Activated T-helper 2 cell treated with anti-CD3 and anti-CD28 coated beads, Interferon-gamma antibody, Interleukin-2, Interleukin-4, amounts not matched to agents 10 μg/mL and 5 μg/mL and 100 μg/mL, durations not matched to agents 14 hours and 24 hours and 36 hours (primary cell): Measurements from ENCODE around the gene SLC35G4. TPM values are rescaled to one million over a fixed set of nuclear protein-coding genes. Genes with fewer than 3 reads are reported as not detected.
"Not testable (repeated sequence)": the region's sequence is repeated elsewhere in the genome, so short reads cannot be mapped to it uniquely, and the experiment has no call there.

Source experiments
- DNase-seq: peaks from one replicate; pipeline ENCODE4 v3.0.0; 2021; ENCODE audit warnings: low spot score
- H3K27ac Mint-ChIP-seq: one replicate; pipeline ENCODE4 v1.8.0; 2021; ENCODE audit warnings: mixed read lengths
- H3K27me3 Mint-ChIP-seq: one replicate; pipeline ENCODE4 v1.8.0; 2021; ENCODE audit warnings: low read depth, mixed read lengths
- H3K36me3 Mint-ChIP-seq: one replicate; pipeline ENCODE4 v1.8.0; 2021; ENCODE audit warnings: low read depth, mixed read lengths
- H3K4me1 Mint-ChIP-seq: one replicate; pipeline ENCODE4 v1.8.0; 2021; ENCODE audit warnings: low read depth, mixed read lengths
- H3K4me3 Mint-ChIP-seq: one replicate; pipeline ENCODE4 v1.8.0; 2021; ENCODE audit warnings: low read depth, mild to moderate bottlenecking, moderate library complexity, mixed read lengths
- H3K9me3 Mint-ChIP-seq: one replicate; pipeline ENCODE4 v1.8.0; 2021; ENCODE audit warnings: mixed read lengths
- intact Hi-C: fragments of 100-400 bp; cut with micrococcal nuclease; formaldehyde crosslinking; loops from one replicate; pipeline ENCODE4 v1.15.1; 2023
- total RNA-seq: library from RNA; stranded (reverse); gene quantifications from 2 replicates; pipeline ENCODE4 v1.2.3, GENCODE V29; 2022

SLC35G4 gene
- not detected in 2 replicates for total RNA-seq

DNA sequence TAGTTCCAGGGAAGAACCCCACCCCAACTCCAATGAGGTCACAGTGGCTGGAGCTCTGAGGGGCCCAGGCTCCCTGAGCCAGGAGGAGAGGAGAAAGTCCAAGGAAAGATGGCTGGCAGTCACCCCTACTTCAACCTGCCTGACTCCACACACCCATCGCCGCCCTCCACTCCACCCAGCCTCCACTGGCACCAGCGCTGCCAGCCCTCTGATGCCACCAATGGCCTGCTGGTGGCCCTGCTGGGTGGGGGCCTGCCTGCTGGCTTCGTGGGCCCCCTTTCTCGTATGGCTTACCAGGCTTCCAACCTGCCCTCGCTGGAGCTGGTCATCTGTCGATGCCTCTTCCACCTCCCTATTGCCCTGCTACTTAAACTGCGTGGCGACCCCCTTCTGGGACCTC, at the start of gene SLC35G4:
Gene SLC35G4, plus strand, starts transcription at position 109 of the 400 bp plus-strand sequence. Its CDS starts 0 bp downstream, at position 109.
- H3K27me3 Mint-ChIP-seq, intact Hi-C loops, H3K4me3 Mint-ChIP-seq, H3K36me3 Mint-ChIP-seq, H3K27ac Mint-ChIP-seq, H3K9me3 Mint-ChIP-seq, DNase-seq, H3K4me1 Mint-ChIP-seq: not testable (repeated sequence)

DNA sequence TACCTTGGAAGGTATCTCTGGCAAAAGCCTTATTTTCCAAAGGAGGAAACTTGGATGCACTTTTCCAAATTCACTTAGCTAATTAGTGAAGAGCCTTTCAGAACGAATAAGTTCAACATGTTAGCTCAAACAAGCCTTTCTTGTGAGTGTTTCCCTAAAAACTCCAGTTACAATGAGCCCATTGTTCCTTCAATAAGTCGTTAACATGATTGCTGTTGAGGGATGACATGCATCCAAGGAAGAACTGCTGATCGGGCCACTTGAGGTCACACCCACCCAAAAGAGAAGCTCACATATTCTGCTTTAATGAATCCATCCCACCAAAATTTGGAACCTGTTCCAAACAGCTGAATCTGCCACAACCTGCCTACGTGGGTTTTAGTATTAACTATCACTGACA, 48.1 kb upstream of the SLC35G4 start:
- Mint-ChIP-seq H3K36me3 (no peaks in the 10 kb centered on the region), H3K27me3 (peaks cover 2% of the 10 kb centered on the region), H3K4me1 (no peaks in the 10 kb centered on the region), H3K27ac (no peak overlapping the region), H3K4me3 (no peak overlapping the region), H3K9me3 (no peaks in the 10 kb centered on the region)
- no peak for DNase-seq
- intact Hi-C loops: no loop called here

DNA sequence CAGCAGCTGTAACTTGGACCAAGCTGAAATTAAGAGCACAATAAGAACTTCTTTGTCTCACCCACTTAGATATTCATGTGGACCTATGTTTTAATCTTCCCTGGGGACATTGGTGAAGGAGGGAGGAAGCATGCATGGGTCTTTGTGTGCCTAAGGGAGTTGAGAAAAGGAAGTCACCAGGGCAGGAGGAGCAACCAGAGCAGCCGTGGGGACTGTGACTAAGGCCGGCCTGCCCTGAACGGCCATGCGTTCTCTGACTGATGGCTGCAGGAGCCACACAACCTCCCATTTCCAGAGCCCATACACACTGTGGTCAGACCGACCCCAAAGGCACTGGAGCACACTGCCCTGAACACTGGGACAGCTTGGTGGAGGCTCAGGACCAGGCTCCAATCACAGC, 43.7 kb upstream of the SLC35G4 start:
- Mint-ChIP-seq H3K9me3 (no peaks in the 10 kb centered on the region), H3K27me3 (peaks cover 5% of the 10 kb centered on the region), H3K27ac (no peak overlapping the region), H3K4me3 (no peak overlapping the region), H3K4me1 (no peaks in the 10 kb centered on the region), H3K36me3 (no peaks in the 10 kb centered on the region)
- intact Hi-C loops: no loop called here
- no peak for DNase-seq

DNA sequence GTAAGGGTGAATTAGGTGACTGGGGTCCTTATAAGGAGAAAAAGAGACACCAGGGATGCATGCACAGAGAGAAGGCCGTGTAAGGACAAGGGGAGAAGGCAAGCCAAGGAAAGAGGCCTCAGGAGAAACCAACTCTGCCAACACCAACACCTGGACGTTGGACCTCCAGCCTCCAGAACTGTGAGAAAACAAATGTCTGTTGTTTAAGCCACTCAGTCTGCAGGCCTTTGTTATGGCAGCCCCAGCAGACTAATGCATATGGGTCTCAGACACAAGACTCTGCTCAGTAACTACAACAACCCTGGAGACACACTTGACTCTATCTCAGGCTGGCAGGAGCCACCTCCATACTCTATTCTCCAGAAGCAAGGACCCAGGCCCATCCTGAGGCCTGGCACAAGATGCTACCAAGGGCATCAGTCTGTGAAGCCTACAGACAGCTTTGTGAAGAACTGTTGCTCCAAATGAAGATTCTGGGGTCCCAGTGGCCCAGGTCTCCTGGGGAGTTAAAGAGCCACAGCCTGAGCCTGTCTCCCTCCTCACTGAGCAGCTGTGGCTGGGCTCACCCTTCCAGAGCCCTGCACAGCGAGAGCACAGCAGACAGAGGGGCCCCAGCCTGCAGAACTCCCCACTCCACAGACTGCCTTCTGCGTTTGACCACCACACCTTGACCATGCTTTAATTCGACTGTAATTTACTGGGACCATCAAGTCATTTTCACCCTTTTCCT, 43.0 kb upstream of the SLC35G4 start:
- H3K4me3 Mint-ChIP-seq: no peak overlapping the region
- no peaks in the 10 kb centered on the region for H3K4me1 Mint-ChIP-seq
- peaks cover 7% of the 10 kb centered on the region for H3K27me3 Mint-ChIP-seq
- H3K27ac Mint-ChIP-seq: no peak overlapping the region
- intact Hi-C loops: no loop called here
- DNase-seq: no peak
- H3K36me3 Mint-ChIP-seq: no peaks in the 10 kb centered on the region
- H3K9me3 Mint-ChIP-seq: no peaks in the 10 kb centered on the region

DNA sequence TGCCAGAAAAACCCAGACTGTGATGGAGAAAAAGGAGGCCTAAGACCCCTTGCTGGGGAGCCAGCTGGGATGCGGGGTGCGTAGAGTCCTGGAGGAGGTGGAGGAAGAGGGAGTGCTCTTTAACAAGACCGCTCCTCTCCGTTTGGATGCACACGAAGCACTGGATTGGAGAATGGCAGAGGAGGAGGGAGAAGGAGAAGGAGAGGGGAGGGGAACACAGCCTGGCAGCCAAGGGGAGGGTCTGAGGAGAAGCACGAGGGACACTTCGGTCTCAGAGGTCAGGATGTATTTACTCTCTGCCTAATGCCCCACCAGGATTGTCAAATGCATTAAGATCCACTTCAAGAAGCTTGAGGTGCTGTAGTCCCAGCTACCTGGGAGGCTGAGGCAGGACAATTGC, 42.0 kb upstream of the SLC35G4 start:
- Mint-ChIP-seq H3K4me1 (no peaks in the 10 kb centered on the region), H3K36me3 (no peaks in the 10 kb centered on the region), H3K27me3 (peaks cover 7% of the 10 kb centered on the region), H3K9me3 (no peaks in the 10 kb centered on the region), H3K27ac (no peak overlapping the region), H3K4me3 (no peak overlapping the region)
- DNase-seq: no peak
- intact Hi-C loops: no loop called here

DNA sequence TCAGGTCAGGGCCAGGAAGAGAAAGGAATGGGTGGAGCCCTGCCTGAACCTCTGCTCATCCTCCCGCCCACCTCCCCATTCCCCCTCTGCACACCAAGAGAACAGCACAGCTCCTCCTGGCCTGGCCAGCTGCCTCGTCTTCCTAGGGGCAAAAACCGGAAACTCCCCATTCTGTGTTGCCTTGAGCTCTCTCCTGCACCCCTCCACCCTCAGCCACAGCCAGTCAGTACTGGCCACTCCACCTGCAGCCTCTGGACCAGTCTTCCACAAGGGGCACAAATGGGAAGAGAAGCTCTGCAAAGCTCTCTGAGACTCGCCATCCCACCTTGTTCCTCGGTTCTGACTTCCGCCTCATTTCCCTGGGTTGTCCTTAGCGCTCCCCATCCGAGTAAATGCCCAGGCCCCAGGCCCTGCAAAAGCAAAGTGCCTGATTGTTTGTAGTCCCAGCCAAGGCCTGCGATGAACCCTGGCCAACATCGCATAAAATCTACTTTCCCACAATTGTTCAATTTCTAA, 39.3 kb upstream of the SLC35G4 start:
- no peak overlapping the region for H3K27ac Mint-ChIP-seq
- no peaks in the 10 kb centered on the region for H3K36me3 Mint-ChIP-seq
- no peaks in the 10 kb centered on the region for H3K9me3 Mint-ChIP-seq
- intact Hi-C loops: no loop called here
- H3K4me3 Mint-ChIP-seq: no peak overlapping the region
- no peaks in the 10 kb centered on the region for H3K4me1 Mint-ChIP-seq
- H3K27me3 Mint-ChIP-seq: peaks cover 27% of the 10 kb centered on the region
- no peak for DNase-seq

DNA sequence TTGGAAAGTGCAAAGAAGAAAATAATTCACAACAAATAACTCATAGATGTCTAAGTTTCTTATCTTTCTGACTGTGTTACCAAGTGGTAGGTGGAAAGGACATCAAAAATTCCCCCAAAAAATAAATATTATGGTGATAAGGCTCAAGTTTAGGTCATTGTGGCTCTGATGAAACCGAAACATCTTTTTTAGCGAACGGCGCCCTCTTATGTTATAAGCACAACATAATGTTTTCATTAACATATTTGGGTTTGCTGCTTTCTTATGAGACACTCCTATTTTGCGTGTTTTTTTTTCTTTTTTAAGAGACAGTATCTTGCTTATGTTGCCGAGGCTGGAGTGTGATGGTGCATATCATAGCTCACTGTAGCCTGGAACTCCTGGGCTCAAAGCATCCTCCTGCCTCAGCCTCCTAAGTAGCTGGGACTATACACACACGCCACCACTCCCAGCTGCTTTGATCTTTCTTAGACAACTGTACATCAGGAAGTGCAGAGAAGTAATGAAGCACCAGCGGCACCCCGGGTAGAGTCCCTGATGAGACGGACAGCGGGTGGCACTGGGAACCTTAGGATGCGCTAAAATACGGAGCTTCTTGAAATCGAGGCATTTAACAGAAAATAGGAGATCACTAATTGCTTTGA, 38.5 kb upstream of the SLC35G4 start:
- no peaks in the 10 kb centered on the region for H3K9me3 Mint-ChIP-seq
- intact Hi-C loops: no loop called here
- H3K4me1 Mint-ChIP-seq: no peaks in the 10 kb centered on the region
- no peak overlapping the region for H3K4me3 Mint-ChIP-seq
- no peak overlapping the region for H3K27ac Mint-ChIP-seq
- peaks cover 28% of the 10 kb centered on the region for H3K27me3 Mint-ChIP-seq
- DNase-seq: no peak
- no peaks in the 10 kb centered on the region for H3K36me3 Mint-ChIP-seq

DNA sequence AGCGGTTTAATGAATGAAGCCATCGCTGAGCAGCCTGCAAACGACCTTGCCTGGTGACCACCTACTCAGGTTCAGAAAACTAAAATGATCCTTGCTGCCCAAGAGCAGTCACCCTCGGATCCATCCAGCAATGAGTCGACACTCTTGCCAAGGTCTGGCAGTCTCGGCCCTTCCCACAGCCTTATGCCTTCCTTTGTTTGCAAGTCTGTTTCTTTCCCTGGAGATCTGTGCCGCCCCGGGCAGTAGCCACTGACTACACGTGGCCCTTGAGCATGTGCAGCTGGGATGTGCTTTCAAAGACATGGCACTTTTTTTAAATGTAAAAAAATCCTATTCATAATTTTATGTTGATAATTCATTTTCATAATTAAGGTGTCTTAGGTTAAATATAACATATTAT, 37.2 kb upstream of the SLC35G4 start:
- Mint-ChIP-seq H3K9me3 (no peaks in the 10 kb centered on the region), H3K27ac (no peak overlapping the region), H3K36me3 (no peaks in the 10 kb centered on the region), H3K4me3 (no peak overlapping the region), H3K27me3 (peaks cover 31% of the 10 kb centered on the region), H3K4me1 (no peaks in the 10 kb centered on the region)
- DNase-seq: no peak
- intact Hi-C loops: no loop called here

DNA sequence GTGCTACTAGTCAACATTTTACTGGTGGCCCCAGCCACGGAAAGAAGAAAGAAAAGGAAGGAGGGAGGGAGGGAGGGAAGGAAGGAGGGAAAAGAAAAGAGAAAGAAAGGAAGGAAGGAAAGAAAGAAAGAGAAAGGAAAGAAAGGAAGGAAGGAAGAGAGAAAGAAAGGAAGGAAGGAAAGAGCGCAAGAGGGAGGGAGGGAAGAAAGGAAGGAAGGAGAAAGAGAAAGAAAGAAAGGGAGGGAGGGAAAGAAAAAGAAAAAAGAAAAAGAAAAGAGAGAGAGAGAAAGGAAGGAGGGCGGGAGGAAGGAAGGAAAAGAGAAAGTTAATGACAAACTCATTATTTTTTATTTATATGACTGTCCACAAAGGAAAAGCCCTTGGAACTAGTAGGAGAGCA, 34.9 kb upstream of the SLC35G4 start:
- DNase-seq: no peak
- no peaks in the 10 kb centered on the region for H3K9me3 Mint-ChIP-seq
- H3K4me1 Mint-ChIP-seq: peaks cover 8% of the 10 kb centered on the region
- peaks cover 44% of the 10 kb centered on the region for H3K27me3 Mint-ChIP-seq
- no peak overlapping the region for H3K27ac Mint-ChIP-seq
- intact Hi-C loops: no loop called here
- H3K4me3 Mint-ChIP-seq: no peak overlapping the region
- H3K36me3 Mint-ChIP-seq: no peaks in the 10 kb centered on the region

DNA sequence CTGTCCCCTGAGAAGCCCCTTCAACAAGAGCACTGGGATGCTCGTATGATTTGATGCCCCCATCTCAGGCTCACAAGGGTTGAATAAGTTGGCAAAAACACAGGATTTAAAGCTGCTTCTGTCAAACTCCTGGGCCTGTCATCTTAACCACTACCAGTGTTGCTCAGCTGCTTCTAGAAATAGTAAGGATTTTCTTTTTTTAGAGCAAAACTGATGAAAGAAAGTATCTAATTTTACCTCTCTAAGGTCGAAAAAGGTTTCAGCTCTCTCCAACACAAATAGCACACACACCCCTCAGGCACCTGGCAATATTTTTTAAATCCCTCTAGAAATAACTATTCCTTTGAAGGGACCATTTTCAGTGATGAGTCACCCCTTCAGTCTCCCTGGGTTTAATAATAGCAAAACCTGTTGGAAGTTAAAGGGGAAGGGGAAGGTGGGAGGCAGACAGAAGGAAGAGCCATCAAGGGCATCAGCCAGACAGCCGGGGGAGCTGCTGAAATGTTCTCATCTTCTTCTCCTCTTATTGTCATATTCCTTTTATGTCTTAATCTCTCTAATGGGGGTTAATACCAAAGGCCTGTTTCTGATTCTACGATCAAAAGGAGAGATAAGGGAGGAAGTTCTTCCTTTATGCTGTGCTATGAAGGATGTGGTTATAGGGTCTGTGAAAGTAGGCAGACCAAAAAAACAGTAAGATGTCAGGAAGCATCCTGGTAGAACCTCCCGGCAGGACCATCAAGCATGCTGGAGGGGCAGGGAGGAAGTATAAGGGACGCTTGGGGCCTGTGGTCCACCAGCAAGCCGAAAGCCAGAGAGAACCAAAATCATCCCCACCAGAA, 31.9 kb upstream of the SLC35G4 start:
- Mint-ChIP-seq H3K4me1 (peaks cover 8% of the 10 kb centered on the region), H3K9me3 (no peaks in the 10 kb centered on the region), H3K4me3 (no peak overlapping the region), H3K27ac (no peak overlapping the region), H3K27me3 (peaks cover 51% of the 10 kb centered on the region), H3K36me3 (no peaks in the 10 kb centered on the region)
- DNase-seq: no peak
- intact Hi-C loops: no loop called here

DNA sequence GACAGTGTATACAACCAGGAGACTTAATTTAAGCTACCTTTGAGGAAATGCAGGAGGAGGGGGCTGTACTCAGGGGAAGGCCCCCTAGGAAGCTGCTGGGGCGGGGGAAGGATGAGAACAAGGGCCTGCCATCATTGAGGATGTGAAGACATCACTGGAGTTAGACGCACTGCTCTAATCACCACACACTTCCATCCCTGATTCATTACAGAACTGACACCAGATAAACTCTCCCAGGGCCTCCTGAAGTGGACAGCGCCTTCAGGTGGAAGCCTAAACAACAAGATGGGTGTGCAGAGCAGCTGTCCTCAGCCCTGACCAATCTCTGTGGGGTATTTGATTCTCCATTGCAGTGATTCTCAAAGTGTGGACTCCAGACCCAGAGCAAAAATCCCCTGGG, 30.6 kb upstream of the SLC35G4 start:
- Mint-ChIP-seq H3K27ac (no peak overlapping the region), H3K36me3 (no peaks in the 10 kb centered on the region), H3K27me3 (peaks cover 46% of the 10 kb centered on the region), H3K4me3 (no peak overlapping the region), H3K9me3 (no peaks in the 10 kb centered on the region), H3K4me1 (peaks cover 8% of the 10 kb centered on the region)
- DNase-seq: no peak
- intact Hi-C loops: no loop called here

DNA sequence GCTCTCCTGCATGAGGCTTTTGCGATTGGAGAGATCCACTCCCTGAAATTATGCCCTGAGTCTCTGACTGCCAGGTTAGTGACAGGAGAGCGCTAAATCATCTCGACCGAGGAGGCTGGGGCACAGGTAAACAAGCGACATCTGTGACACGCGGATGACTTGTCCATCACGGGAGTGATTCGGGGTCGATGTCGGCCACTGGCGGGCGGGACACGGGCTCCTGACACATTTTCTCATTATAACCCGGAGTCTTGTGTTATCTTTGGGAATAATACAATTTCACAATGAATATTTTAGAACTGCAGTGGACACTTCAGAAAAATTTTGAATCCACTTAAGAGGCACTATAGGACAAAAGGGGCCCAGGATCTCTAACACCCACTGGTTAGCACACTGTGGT, 29.5 kb upstream of the SLC35G4 start:
- Mint-ChIP-seq H3K9me3 (no peaks in the 10 kb centered on the region), H3K4me3 (no peak overlapping the region), H3K27me3 (peaks cover 38% of the 10 kb centered on the region), H3K4me1 (peaks cover 8% of the 10 kb centered on the region), H3K27ac (no peak overlapping the region), H3K36me3 (no peaks in the 10 kb centered on the region)
- DNase-seq: no peak
- intact Hi-C loops: no loop called here

DNA sequence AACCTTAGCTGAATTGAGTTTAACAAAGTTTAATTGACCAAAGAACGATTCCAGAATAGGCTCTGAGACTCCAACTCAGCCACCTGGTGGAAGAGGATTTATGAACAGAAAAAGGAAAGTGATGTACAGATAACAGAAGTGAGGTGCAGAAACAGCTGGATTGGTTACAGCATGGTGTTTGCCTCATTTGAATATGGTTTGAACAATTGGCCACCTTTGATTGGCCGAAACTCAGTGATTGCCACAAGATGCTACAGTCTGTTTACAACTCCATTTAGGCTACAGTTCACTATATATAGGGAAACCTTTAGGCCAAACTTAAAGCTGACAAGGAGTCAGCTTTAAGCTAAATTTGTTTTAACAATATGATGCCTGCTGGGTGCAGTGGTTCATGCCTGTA, 28.1 kb upstream of the SLC35G4 start:
- Mint-ChIP-seq H3K9me3 (no peaks in the 10 kb centered on the region), H3K4me3 (no peak overlapping the region), H3K4me1 (peaks cover 8% of the 10 kb centered on the region), H3K36me3 (no peaks in the 10 kb centered on the region), H3K27me3 (peaks cover 41% of the 10 kb centered on the region), H3K27ac (no peak overlapping the region)
- no peak for DNase-seq
- intact Hi-C loops: no loop called here
